Epithelial cell of esophagus (primary cell): ENCODE measurements around the gene ABL1.

Experiments
- DNase-seq: peaks from one replicate; pipeline ENCODE4 v3.0.0; 2010; ENCODE audit warnings: low read depth
- H3K4me3 ChIP-seq: 2 replicates; pipeline ENCODE4 v1.5.1; 2011; ENCODE audit warnings: mild to moderate bottlenecking, low read length, control low read depth
- TF ChIP-seq, protein P1 (sequence below): IDR thresholded peaks from 2 replicates; pipeline ENCODE4 v1.5.1; 2011; ENCODE audit warnings: low read depth, mild to moderate bottlenecking, low read length, control low read depth, inconsistent platforms; ENCODE audit not compliant: insufficient read depth; ENCODE audit errors: missing control alignments

ABL1 gene

GRCh38 chr9:130897848-130898551 lies 62.9 kb downstream of the ABL1 start:
- TF ChIP-seq, protein P1, sequence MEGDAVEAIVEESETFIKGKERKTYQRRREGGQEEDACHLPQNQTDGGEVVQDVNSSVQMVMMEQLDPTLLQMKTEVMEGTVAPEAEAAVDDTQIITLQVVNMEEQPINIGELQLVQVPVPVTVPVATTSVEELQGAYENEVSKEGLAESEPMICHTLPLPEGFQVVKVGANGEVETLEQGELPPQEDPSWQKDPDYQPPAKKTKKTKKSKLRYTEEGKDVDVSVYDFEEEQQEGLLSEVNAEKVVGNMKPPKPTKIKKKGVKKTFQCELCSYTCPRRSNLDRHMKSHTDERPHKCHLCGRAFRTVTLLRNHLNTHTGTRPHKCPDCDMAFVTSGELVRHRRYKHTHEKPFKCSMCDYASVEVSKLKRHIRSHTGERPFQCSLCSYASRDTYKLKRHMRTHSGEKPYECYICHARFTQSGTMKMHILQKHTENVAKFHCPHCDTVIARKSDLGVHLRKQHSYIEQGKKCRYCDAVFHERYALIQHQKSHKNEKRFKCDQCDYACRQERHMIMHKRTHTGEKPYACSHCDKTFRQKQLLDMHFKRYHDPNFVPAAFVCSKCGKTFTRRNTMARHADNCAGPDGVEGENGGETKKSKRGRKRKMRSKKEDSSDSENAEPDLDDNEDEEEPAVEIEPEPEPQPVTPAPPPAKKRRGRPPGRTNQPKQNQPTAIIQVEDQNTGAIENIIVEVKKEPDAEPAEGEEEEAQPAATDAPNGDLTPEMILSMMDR: no peak
- no peak for DNase-seq
- no peak overlapping the region for H3K4me3 ChIP-seq

GRCh38 chr9:130898552-130898852 lies 63.4 kb downstream of the ABL1 start:
- TF ChIP-seq, protein P1: no peak
- no peak overlapping the region for H3K4me3 ChIP-seq
- DNase-seq: no peak

GRCh38 chr9:130899051-130899748 lies 64.1 kb downstream of the ABL1 start:
- TF ChIP-seq, protein P1: no peak
- no peak overlapping the region for H3K4me3 ChIP-seq
- DNase-seq: no peak

GRCh38 chr9:130900701-130901497 lies 65.8 kb downstream of the ABL1 start:
- DNase-seq: no peak
- no peak overlapping the region for H3K4me3 ChIP-seq
- TF ChIP-seq, protein P1: no peak

DNA sequence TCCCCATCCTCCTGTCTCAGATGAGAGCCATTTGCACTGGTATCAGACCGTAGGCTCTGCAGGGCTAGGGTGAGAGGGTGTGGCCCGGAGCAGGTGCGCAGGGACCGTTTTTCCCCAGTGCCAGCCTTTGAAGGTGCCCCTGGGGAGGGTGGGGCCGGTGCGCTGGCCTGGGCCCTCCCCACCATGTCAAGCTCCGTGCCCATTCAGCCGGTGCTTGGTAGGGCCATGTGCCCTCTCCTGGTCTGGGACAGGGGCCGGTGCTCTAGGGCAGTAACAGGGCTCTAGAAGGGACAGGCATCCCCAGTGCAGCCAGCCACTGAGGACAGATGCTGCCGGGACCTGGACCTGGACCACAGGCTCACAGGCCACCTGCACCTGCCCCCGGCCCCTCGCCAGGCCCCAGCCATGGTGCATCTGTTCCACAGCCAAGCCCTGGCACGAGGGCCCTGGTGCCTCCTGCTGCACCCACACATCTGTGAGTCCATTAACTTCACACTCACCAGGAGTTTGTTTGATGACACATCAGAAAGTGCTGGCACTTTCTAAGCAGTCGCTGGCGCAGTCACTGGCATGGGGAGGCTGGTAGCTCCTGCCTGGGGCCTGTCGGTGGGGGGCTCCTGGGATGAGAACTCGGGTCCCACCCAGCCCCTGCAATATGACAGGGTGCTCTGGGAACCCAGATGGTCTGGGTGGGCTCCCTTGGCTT lies 66.6 kb downstream of the ABL1 start:
- TF ChIP-seq, protein P1: no peak
- DNase-seq: peak; percentile 22
- H3K4me3 ChIP-seq: no peak overlapping the region

GRCh38 chr9:130902204-130903185 lies 67.4 kb downstream of the ABL1 start:
- DNase-seq: no peak
- no peak overlapping the region for H3K4me3 ChIP-seq
- TF ChIP-seq, protein P1: no peak
